HG02938 (cell line): ENCODE measurements around the gene MLANA.

ENCODE experiments used
- ATAC-seq: cut with Tn5 transposase; IDR thresholded peaks from one replicate; pipeline ENCODE4 v1.9.1; 2021; ENCODE audit warnings: mild to moderate bottlenecking, moderate library complexity; ENCODE audit not compliant: unreplicated experiment

The MLANA gene, protein sequence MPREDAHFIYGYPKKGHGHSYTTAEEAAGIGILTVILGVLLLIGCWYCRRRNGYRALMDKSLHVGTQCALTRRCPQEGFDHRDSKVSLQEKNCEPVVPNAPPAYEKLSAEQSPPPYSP

DNA sequence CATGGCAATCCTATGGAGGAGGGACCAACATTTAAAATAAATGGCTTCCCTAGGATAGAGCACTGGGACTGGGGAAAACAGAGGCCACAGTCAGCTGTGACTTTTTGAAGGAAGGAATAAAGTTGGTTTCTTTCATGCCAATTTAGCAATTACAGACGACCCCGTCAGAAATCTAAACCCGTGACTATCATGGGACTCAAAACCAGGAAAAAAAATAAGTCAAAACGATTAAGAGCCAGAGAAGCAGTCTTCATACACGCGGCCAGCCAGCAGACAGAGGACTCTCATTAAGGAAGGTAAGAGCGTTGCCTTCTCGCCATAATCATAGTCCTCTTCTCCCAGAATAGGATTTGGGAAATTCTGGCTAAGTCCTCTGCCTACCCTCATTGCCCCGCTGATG, at the start of gene MLANA:
MLANA (plus strand) TSS at position 249 of the 400 bp plus-strand sequence. CDS start 1,586 bp downstream, outside the sequence.
- no peak for ATAC-seq

DNA sequence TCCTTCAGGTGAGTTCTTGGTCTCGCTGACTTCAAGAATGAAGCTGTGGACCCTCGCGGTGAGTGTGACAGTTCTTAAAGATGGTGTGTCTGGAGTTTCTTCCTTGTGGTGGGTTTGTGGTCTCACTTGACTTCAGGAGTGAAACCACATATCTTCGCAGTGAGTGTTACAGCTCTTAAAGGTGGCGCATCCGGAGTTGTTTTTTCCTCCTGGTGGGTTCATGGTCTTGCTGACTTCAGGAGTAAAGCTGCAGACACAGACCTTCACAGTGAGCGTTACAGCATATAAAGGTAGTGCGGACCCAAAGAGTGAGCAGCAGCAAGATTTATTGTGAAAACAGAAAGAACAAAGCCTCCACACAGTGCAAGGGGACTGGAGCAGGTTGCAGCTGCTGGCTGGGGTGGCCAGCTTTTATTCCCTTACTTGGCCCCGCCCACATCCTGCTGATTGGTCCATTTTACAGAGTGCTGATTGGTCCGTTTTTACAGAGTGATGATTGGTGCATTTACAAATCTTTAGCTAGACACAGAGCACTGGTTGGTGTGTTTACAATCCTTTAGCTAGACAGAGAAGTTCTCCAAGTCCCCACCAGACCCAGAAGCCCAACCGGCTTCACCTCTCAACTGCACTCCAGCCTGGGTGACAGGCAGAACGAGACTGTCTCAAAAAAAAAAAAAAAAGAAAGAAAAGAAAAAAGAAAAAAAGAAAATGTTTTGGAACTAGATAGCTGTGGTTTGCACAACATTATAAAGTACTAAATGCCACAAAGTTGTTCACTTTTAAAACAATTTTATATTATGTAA, 48.7 kb upstream of the MLANA start:
- peak; percentile 36 for ATAC-seq

DNA sequence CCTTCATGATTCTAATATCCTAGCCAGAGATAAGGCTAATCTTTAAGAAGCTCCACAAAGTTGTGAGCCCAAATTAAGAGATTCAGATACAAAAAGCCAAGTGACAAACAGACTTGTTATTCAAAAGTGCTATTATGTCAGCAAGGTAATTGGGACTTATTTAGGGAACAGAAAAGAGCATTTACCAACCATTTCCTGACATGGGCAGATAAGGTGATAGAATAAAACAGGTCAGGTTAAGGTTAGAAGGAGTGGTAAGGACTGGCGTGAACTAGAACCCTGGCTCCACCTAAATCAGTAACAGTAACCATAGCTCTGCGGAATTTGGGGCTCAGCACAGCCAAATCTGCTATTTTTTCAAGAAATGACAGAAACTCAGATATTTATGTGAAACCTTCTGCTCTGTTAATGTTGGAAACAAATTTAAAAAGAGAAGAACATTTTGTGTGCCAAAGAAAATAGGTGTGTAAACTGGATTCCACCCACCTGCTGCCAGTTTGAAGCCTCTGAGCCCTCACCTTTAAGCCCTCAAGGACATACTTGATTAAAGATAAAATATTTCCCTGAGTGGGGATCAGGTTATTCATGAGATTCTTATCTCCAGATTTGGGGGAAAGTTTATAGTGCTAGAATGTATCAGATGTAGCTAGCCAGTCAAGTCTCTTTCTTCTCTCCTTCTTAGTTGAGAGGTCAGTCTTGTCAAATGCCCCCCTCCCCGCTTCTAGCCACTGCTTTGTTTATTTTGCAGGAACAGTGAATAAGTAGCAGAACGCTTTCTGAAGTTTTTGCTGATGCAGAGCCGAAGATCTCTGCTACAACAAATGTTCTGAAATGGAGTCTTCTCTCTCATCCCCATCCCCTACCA, 47.5 kb upstream of the MLANA start:
- no peak for ATAC-seq

DNA sequence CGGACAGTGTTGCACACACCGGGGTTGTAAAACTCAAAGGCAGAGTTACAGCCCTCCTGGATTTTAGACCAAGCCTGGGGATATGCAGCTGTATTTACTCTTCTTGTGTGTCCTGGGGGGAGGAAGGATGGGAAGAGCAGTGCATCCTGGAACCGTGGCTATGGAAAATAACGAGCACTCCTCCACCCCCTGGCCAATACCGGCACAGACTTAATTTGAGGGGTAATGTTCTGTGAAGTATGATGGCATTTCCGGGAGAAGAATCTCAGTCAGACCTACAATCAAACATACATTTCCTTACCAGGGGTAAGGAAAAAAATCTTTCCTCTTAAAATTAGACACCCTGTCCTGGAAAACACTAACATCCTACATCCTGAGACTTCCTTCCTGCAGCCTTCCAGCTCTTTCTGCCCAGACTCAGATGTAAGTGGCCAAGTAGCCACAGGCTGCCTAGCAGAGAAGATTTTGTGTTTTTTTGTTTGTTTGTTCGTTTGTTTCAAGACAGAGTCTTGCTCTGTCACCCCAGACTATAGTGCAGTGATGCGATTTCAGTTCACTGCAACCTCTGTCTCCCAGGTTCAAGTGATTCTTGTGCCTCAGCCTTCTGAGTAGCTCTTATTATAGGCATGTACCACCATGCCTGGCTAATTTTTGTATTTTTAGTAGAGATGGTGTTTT, 46.8 kb upstream of the MLANA start:
- no peak for ATAC-seq

DNA sequence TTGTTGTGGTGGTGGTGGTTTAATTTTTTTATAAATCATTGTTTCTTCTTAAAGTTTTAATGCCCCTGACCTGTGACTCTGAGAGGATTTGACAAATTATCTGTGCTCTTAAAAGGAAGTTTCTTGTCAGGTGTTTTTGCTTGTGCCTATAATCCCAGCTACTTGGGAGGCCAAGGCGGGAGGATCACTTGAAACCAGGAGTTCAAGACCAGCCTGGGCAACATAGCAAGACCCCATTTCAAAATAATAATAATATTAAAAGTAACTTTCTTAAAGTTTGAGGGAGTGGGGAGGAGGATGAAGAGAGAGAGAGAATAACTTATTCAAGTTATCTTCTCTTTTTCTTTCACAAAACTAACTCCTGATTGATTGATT, 45.5 kb upstream of the MLANA start:
- no peak for ATAC-seq

DNA sequence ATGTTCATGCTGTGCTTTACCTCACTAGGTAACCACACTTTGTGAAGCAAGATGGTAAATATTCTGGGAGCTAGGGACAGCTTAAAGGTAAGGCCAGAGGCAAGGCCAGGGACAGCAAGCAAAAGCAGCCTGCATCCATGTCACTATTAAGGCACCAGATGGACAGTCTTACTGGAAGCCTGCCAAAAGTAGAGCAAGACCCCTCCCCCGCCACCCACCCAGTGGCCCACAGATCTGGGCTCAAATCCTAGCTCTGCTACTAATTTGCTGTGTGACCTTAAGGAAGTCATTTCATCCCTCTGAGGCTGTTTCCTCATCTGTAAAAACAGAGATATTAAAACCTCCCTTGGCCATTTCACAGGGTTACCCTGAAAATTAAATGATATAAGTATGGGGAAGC, 44.6 kb upstream of the MLANA start:
- ATAC-seq, result no peak

DNA sequence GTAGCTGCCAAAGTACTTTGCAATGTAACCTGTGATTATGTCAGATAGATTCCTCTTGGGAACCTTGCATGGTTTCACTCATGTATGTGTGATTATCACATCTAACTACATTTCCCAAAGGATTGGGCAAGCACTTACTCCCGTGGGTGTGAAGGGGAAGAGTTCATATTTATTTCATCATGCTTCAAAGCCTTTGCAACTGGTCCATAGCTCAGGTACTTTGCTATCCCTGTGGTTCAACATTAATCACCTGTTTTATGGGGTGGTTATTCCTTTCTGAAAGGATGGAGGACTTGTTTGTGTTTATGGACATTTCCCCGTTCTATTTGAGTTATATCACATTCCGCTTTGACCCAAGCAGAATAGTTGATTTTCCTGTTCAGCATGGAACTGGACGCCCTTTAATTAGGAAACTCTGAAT, 44.2 kb upstream of the MLANA start:
- no peak for ATAC-seq

DNA sequence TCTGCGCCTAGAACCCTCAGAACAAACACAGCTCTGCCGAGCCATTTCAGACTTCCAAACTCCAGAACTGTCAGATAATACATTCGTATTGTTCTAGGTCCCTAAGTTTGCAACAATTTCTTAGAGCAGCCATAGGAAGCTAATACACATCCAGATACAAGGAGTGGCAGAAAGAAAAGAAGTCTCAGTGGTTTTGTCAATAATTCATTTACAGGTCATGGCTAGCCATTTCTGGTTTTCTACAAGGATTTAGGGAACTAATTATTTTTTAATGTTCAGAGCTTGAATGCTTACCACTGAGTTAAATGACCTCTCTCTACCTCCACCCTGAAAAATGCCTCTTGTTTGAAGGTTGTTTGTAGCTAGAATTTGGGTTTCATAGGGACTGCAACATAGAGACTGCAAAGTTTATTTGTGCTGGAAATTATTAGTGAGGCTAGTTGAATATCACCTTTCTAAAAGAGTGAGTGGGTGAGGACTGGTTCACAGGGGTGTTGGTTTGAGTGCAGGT, 42.3 kb upstream of the MLANA start:
- peak; percentile 30 for ATAC-seq

DNA sequence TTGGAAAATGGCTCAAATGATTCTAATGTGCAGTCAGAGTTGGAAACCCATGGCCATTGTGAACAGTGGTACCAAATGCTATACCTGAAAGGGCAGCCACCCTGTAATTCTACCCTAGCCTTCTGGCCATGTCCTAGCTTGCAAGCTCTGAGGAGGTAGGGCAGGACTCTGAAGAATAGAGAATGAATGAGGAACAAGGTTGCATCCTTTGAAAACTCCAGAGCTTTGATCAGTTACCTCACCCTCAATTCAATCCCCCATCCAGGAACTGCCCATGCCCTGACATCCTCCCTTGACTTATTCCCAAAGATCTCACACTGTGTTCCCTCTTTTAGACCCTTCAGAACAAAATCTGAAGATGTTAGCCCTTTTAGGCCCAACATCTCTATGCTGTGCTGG, 40.0 kb upstream of the MLANA start:
- ATAC-seq, result no peak

DNA sequence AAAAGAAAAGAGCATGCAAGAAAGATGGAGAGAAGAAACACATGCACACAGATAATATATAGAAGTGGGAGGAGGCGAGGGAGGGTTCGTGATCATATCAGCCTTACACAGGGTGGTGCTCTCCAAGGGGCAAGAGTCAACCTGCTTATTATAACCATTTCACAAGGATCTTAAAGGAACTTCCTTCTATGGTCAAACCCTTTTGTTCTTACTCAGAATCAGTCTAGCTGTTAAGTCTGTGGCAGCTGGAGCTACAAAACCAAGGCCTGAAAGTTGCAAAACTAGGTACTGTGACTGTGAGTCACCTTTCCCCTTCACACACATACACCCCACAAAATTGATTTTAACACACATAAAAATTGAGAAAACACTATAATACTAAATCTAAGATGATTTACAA, 39.2 kb upstream of the MLANA start:
- ATAC-seq, result peak; percentile 97

DNA sequence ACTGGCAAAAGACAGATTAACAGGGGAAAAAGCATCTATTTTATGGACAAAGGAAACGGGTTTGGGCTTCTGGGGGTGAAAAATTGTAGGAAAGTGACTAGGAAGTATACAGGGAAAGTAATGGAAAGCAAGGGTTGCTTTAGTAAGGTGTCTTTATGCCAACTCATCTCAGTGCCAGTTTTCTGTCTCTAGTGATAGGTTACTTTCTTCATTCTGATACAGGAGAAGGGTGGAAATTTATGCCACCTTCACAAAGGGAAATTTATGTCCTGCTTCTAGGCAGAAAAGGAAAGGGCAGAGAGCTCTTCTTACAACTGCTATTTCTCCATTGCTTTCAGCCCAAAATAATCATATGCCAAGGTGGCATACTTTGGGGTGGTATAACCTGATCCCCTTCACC, 37.7 kb upstream of the MLANA start:
- no peak for ATAC-seq

DNA sequence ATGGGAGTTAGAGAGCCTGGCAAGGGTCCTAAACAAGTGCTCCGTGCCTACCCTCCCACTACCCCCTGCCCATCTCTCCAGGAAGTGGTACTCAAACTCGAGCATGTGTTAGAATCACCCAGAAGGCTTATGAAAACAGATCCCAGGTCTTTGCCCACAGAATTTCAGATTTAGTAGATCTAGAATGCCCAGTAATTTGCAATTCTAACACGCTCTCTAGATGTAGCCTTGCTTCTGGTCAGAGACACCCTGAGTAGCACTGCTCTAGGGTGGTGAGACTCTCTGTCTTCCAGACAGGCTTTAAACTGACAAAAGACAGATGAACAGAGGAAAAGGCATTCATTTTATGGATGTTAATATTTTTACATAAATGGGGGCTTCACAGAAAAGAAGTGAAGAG, 37.1 kb upstream of the MLANA start:
- no peak for ATAC-seq

DNA sequence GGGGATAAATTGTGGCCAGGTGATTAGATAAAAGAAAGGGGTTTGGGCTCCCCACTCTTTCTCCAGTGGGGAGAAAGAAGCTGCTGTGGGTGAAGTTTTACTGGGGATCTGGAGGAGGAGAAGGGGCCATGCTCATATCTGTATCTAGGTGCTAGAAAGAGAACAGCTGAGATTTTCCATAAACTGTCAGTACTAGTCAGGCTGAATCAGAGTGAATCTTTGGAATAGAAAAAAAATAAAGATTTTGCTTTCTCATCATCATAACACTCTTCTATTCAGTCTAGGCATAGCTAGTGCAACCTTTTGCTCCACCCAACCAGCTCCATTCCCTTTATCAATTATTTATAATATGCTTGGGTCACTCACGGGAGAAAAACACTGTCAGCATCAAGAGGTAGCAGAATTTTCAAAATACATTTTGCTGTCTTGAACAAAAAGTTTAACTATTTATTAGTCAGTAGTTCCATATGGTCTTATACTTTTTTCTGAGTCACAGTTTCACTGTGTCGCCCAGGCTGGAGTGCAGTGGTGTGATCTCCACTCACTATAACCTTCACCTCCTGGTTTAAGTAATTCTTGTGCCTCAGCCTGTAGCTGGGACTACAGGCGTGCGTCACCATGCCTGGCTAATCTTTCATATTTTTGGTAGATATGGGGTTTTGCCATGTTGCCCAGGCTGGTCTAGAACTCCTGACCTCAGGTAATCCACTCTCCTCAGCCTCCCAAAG, 36.5 kb upstream of the MLANA start:
- no peak for ATAC-seq

DNA sequence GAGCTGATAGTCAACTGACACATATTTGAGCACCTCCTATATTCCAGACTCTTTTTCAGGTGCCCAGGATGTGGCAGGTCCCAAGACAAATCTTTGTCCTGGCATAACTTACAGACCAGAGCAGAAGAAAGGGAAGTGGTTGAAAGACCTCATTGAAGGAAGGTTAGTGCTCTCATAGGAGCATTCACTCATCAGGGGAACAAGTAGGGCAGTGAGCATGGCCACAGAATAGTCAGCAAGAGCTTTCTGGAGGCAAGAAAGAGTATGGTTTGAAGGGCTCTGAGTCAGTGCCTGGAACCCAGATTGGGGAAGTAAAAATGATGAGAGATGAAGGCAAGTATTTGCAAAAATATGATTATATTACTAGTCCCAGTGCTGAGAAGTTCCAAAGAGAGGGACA, 32.8 kb upstream of the MLANA start:
- no peak for ATAC-seq

DNA sequence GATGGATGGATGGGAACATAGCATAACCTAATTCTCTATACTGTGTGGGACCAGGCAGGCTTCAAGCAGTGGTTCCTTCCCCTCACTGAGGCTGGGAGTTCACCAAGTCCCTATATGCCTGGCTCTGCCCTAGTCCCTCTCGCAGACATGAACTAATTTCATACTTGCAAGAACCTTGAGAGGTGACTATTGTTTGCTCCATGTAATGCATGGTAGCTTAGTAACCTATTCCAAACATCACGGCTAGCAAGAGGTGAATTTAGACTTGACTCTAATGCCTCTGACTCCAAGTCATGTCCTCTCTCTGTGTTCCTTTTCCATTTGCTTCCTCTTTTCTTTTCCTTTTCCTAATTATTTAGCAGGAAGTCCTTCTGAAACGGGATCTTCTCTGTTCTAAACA, 31.9 kb upstream of the MLANA start:
- ATAC-seq, result no peak

DNA sequence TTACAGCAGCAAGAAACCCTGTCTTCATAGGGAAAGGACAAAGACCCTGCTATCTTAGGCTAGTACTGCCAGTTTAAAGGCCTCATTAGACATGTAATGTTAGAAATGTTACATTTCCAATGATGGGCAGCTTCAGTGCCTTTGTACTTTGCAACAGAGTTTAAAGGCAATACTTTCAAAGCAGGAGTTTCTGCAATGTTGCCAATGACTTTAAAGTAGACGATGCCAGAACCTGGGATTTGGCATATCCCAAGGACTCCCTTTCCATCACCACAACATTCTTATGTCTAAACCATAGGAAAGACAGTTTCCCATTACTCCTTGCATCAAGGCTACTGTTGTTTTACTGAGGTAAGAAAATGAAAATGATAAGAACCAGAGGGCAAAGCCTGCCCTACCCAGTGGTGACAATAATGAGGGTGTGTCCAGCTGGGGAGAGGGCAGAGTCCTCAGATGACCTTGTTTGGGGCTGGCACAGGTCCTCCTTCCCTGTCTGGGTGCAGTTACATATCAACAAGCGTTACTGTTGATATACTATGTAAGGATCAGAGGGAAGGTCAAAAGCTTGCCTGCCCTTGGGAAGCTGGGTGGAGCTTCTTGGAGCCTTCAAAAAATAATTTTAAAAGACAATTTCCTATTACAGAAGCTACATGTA, 27.5 kb upstream of the MLANA start:
- no peak for ATAC-seq

DNA sequence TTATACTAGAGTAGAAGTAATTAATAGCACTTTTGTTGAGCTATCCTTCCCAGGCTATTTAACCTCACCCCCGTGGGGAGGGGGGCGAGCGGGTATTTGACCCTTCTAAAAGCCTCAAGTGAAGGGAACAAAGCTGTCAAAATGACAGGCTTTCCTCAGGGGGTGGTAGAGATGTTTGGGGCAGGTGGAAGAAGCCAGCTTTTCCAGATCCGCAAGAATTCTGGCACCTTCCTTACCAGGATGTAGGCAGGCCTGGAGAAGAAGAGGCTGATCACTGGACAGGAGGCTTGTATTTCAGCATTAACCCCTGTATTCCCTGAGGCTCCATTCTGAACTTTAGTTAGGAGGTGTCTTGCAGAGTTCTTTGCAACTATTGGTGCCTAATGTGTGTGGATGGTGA, 26.2 kb upstream of the MLANA start:
- ATAC-seq, result no peak

DNA sequence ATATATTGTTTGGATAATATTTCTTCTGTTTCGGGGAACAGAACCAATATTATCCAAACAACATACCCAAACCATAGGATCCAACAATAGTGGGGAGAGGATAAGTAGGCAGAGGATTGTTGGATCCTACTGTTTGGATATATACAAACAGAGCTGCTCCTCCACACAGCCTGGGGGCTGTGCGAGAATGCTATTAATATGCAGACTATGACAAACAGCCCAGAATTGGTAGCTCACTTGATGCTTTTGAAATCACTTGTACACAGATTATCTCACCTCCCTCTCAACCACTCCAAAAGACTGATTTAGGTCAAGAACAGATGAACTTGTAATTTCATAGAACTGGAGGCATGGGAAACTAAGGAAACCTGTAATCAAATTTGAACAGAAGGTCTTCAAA, 24.4 kb upstream of the MLANA start:
- no peak for ATAC-seq

DNA sequence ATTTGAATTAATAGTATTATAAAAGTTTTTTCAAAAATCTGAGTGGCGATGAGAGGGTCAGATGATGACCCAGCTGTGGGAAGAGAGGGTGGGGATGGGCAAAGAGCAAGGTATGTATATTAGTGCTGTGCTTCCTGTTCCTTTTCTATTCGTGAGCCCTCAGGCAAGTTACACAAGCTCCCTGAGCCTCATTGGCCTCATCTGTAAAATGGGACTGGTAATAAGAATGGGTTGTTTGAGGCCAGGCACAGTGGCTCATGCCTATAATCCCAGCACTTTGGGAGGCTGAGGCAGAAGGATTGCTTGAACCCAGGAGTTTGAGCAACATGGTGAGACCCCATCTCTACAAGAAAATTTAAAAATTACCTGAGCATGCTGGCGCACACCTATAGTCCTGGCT, 24.0 kb upstream of the MLANA start:
- no peak for ATAC-seq

DNA sequence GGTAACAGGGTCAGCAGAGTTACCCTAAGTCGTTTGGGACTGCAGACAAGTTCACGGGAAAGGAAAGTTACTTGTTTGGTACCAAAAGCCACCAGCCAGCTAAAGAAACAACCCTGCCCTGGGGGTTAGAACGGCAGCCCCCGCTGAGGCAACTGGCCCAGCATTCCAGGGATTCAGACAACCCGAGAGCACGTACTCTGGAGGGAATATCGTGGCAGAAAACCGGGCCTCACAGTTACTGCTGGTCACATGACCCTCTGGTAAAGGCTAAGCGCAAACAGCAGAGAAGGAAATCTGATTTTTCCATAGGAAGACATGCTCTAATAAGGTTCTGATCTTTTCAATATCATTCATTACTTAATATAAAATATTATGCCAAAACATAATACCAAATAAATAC, 22.5 kb upstream of the MLANA start:
- ATAC-seq, result no peak
